ENCODE results near the gene NSUN6. TPM values are rescaled to one million over a fixed set of nuclear protein-coding genes. Genes with fewer than 3 reads are reported as not detected.

Gene NSUN6
- polyA plus RNA-seq, 1 of the 3 experiments (the other 2 are of a cell fraction) = 5.3 TPM

DNA sequence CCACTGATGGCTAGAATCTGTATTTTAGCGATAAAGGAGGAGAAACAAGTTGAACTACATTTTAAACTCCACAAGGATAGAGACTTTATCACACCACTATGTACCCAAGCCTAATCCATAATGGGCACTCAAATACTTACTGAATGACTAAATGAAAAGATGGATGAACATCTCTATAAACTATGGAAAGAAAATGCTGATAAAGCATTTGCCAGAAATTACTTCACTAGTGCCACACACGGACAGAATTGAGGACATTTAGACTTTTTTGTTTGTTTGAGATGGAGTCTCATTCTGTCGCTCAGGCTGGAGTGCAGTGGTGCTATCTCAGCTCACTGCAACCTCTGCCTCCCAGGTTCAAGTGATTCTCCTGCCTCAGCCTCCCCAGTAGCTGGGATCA lies 1.7 kb upstream of the NSUN6 start:
- 98% methylated on average over 3 of the region's 3 CpGs for WGBS (ENCODE audit: low lambda C conversion rate)
- no peak overlapping the region for H2AFZ ChIP-seq (ENCODE audit: low read depth)

GRCh38 chr10:18650404-18650997 lies 886 bp downstream of the NSUN6 start:
- no peaks in the 10 kb centered on the region for H3K9me3 ChIP-seq
- H2AFZ ChIP-seq (ENCODE audit: low read depth) = peak overlapping the region; percentile 78; the same call in 1 of the 2 replicates
- no peaks in the 10 kb centered on the region; a peak in 2 of 4 replicates for H3K4me1 ChIP-seq (ENCODE audit: control insufficient read depth in 1 of 2, insufficient read depth in 2 of 2, low read depth in 1 of 2, low read length in 1 of 2)
- peak overlapping the region; percentile 68 for H3K9ac ChIP-seq
- H3K9me2 ChIP-seq = no peaks in the 10 kb centered on the region
- ChIA-PET CTCF (no interaction called here), POLR2A (no interaction called here)
- peak overlapping the region; percentile 85 to 87 for H3K4me3 ChIP-seq (ENCODE audit: low read depth in 2 of 2, low read length in 1 of 2)
- H3K36me3 ChIP-seq (replicated peaks in 1 of 2; ENCODE audit: control insufficient read depth in 1 of 2, insufficient read depth in 2 of 2, low read length in 1 of 2) = peaks cover 4 to 7% of the 10 kb centered on the region in 2 experiments
- no peaks in the 10 kb centered on the region for H4K20me1 ChIP-seq (ENCODE audit: insufficient read depth)
- peak overlapping the region; percentile 83 for H3K4me2 ChIP-seq
- peaks cover 30% of the 10 kb centered on the region for H3K79me2 ChIP-seq (ENCODE audit: insufficient read depth)
- no peaks in the 10 kb centered on the region for H3F3A ChIP-seq (replicated peaks; ENCODE audit: insufficient read depth)
- peak overlapping the region; percentile 74 to 93; a peak in 3 of 4 replicates for H3K27ac ChIP-seq (ENCODE audit: low read depth in 2 of 2, low read length in 1 of 2)
- no peak for DNase-seq
- no peaks in the 10 kb centered on the region for H3K27me3 ChIP-seq (ENCODE audit: insufficient read depth)
- WGBS (ENCODE audit: low lambda C conversion rate) = 5% methylated on average over 6 of the region's 6 CpGs
- TF ChIP-seq FOXM1 (IDR thresholded peaks at IDR 0.05; ENCODE audit: low read depth) = no peak
- TF ChIP-seq, protein P1, sequence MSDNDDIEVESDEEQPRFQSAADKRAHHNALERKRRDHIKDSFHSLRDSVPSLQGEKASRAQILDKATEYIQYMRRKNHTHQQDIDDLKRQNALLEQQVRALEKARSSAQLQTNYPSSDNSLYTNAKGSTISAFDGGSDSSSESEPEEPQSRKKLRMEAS (IDR thresholded peaks at IDR 0.05; ENCODE audit: low read depth) = no peak
- no peak for TF ChIP-seq NFIC (IDR thresholded peaks at IDR 0.05; ENCODE audit: borderline replicate concordance)
- TF ChIP-seq, protein P2, sequence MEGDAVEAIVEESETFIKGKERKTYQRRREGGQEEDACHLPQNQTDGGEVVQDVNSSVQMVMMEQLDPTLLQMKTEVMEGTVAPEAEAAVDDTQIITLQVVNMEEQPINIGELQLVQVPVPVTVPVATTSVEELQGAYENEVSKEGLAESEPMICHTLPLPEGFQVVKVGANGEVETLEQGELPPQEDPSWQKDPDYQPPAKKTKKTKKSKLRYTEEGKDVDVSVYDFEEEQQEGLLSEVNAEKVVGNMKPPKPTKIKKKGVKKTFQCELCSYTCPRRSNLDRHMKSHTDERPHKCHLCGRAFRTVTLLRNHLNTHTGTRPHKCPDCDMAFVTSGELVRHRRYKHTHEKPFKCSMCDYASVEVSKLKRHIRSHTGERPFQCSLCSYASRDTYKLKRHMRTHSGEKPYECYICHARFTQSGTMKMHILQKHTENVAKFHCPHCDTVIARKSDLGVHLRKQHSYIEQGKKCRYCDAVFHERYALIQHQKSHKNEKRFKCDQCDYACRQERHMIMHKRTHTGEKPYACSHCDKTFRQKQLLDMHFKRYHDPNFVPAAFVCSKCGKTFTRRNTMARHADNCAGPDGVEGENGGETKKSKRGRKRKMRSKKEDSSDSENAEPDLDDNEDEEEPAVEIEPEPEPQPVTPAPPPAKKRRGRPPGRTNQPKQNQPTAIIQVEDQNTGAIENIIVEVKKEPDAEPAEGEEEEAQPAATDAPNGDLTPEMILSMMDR (IDR thresholded peaks at IDR 0.05) = no peak
- TF ChIP-seq TEAD4 (IDR thresholded peaks at IDR 0.05; ENCODE audit: borderline replicate concordance, insufficient read depth) = no peak
- TF ChIP-seq GABPA (IDR thresholded peaks at IDR 0.05; ENCODE audit: low read depth) = no peak
- TF ChIP-seq FOXJ3 (CRISPR knock-in tag; IDR thresholded peaks at IDR 0.05) = no peak
- TF ChIP-seq SMC3 (IDR thresholded peaks at IDR 0.05; ENCODE audit: low read depth, low read length) = no peak

More for the DNA sequence above, 1.7 kb upstream of the NSUN6 start:
- Histone ChIP-seq H3K4me3 (ENCODE audit: low read depth in 2 of 2, low read length in 1 of 2) (no peak overlapping the region), H3K4me1 (ENCODE audit: control insufficient read depth in 1 of 2, insufficient read depth in 2 of 2, low read depth in 1 of 2, low read length in 1 of 2) (peaks cover 0 to 2% of the 10 kb centered on the region in 2 experiments; a peak in 1 of 4 replicates), H3K79me2 (ENCODE audit: insufficient read depth) (peaks cover 30% of the 10 kb centered on the region), H3K4me2 (no peak overlapping the region), H3K9me2 (no peaks in the 10 kb centered on the region), H3K9me3 (no peaks in the 10 kb centered on the region), H3K27ac (ENCODE audit: low read depth in 2 of 2, low read length in 1 of 2) (no peak overlapping the region), H3K36me3 (replicated peaks in 1 of 2; ENCODE audit: control insufficient read depth in 1 of 2, insufficient read depth in 2 of 2, low read length in 1 of 2) (peaks cover 0 to under 1% of the 10 kb centered on the region in 2 experiments), H3K27me3 (ENCODE audit: insufficient read depth) (no peaks in the 10 kb centered on the region), H3F3A (replicated peaks; ENCODE audit: insufficient read depth) (no peaks in the 10 kb centered on the region), H3K9ac (no peak overlapping the region), H4K20me1 (ENCODE audit: insufficient read depth) (no peaks in the 10 kb centered on the region)
- no peak for DNase-seq
- TF ChIP-seq, protein P1 (IDR thresholded peaks at IDR 0.05; ENCODE audit: low read depth) = no peak
- TF ChIP-seq MXI1 (IDR thresholded peaks at IDR 0.05; ENCODE audit: low read depth, low read length) (no peak), RXRA (IDR thresholded peaks at IDR 0.05; ENCODE audit: borderline replicate concordance, low read depth) (no peak), CHD2 (IDR thresholded peaks at IDR 0.05; ENCODE audit: low read length, partially characterized antibody) (no peak), POLR2AphosphoS5 (IDR thresholded peaks at IDR 0.05; ENCODE audit: low read depth, low read length) (no peak), EP300 (IDR thresholded peaks at IDR 0.05; ENCODE audit: borderline replicate concordance in 1 of 2, low read depth in 1 of 2, low read length in 1 of 2) (no peak), USF1 (IDR thresholded peaks at IDR 0.05; ENCODE audit: borderline replicate concordance, low read depth) (no peak), TCF12 (IDR thresholded peaks at IDR 0.05) (no peak), RAD21 (IDR thresholded peaks at IDR 0.05; ENCODE audit: low read length) (no peak), RFX5 (IDR thresholded peaks at IDR 0.05; ENCODE audit: low read length) (no peak), ELF1 (IDR thresholded peaks at IDR 0.05) (no peak), FOXM1 (IDR thresholded peaks at IDR 0.05; ENCODE audit: low read depth) (no peak), GABPA (IDR thresholded peaks at IDR 0.05; ENCODE audit: low read depth) (no peak), NFIC (IDR thresholded peaks at IDR 0.05; ENCODE audit: borderline replicate concordance) (no peak)
- TF ChIP-seq, protein P3, sequence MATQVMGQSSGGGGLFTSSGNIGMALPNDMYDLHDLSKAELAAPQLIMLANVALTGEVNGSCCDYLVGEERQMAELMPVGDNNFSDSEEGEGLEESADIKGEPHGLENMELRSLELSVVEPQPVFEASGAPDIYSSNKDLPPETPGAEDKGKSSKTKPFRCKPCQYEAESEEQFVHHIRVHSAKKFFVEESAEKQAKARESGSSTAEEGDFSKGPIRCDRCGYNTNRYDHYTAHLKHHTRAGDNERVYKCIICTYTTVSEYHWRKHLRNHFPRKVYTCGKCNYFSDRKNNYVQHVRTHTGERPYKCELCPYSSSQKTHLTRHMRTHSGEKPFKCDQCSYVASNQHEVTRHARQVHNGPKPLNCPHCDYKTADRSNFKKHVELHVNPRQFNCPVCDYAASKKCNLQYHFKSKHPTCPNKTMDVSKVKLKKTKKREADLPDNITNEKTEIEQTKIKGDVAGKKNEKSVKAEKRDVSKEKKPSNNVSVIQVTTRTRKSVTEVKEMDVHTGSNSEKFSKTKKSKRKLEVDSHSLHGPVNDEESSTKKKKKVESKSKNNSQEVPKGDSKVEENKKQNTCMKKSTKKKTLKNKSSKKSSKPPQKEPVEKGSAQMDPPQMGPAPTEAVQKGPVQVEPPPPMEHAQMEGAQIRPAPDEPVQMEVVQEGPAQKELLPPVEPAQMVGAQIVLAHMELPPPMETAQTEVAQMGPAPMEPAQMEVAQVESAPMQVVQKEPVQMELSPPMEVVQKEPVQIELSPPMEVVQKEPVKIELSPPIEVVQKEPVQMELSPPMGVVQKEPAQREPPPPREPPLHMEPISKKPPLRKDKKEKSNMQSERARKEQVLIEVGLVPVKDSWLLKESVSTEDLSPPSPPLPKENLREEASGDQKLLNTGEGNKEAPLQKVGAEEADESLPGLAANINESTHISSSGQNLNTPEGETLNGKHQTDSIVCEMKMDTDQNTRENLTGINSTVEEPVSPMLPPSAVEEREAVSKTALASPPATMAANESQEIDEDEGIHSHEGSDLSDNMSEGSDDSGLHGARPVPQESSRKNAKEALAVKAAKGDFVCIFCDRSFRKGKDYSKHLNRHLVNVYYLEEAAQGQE (IDR thresholded peaks at IDR 0.05; ENCODE audit: low read depth, low read length) = no peak
- ChIA-PET POLR2A (no interaction called here), CTCF (no interaction called here)

Measured in SK-N-SH (cell line).